Tibial nerve (tissue), 4 donors: Measurements from ENCODE around the gene RAB40A. TPM values are rescaled to one million over a fixed set of nuclear protein-coding genes. Genes with fewer than 3 reads are reported as not detected.

Source experiments
- DNase-seq, 2 donors: peaks; one replicate each; pipeline ENCODE4 v3.0.0-alpha.2; 2019; ENCODE audit warnings: low spot score in 2 of 2
- H3K27ac ChIP-seq, 4 donors: fragments of 200-600 bp; sonication (generic) in 3 of 4; one replicate each; pipeline ENCODE4 v1.5.1; 2017 to 2019; ENCODE audit warnings: mild to moderate bottlenecking in 1 of 4
- H3K27me3 ChIP-seq, 2 donors: fragments of 200-600 bp; sonication (generic) in 1 of 2; one replicate each; pipeline versions ENCODE4 v1.5.1 to v1.6.0; 2017 to 2019
- H3K36me3 ChIP-seq, 3 donors: fragments of 200-600 bp; sonication (generic); one replicate each; pipeline ENCODE4 v1.5.1; 2018 to 2019
- H3K4me1 ChIP-seq, 4 donors: fragments of 200-600 bp; sonication (generic) in 3 of 4; one replicate each; pipeline ENCODE4 v1.5.1; 2017 to 2019
- H3K4me3 ChIP-seq, 4 donors: fragments of 200-600 bp; sonication (generic) in 3 of 4; one replicate each; pipeline ENCODE4 v1.5.1; 2017 to 2019; ENCODE audit warnings: mild to moderate bottlenecking in 1 of 4, moderate library complexity in 1 of 4
- H3K9me3 ChIP-seq, 4 donors: fragments of 200-600 bp; sonication (generic) in 3 of 4; one replicate each; pipeline ENCODE4 v1.5.1; 2017 to 2019
- CTCF ChIP-seq, 5 experiments: fragments of 200-600 bp in 3 of 5; fragments of 450-650 bp in 2 of 5; sonication (generic) in 3 of 5; IDR thresholded peaks; one replicate each; pipeline ENCODE4 v1.5.1; 2016 to 2019; ENCODE audit warnings: antibody characterized with exemption in 5 of 5, mild to moderate bottlenecking in 3 of 5, moderate library complexity in 2 of 5
- EP300 ChIP-seq, 2 donors: sonication (generic); formaldehyde crosslinking; IDR thresholded peaks; one replicate each; pipeline ENCODE4 v1.6.1; 2017; ENCODE audit warnings: antibody characterized with exemption in 2 of 2, mild to moderate bottlenecking in 1 of 2
- POLR2A ChIP-seq, 2 donors: fragments of 450-650 bp; IDR thresholded peaks; one replicate each; pipeline ENCODE4 v1.6.1; 2017; ENCODE audit warnings: antibody characterized with exemption in 2 of 2, mild to moderate bottlenecking in 2 of 2, moderate library complexity in 2 of 2
- WGBS, 2 donors: methylation state at CpG; one replicate each; pipeline ENCODE4 v1.1.5; 2018; 5-methylcytosine and 5-hydroxymethylcytosine counted together
- total RNA-seq, 4 donors: library from RNA; depleted of rRNA; stranded (reverse); fragments of >200 nt; gene quantifications; one replicate each; pipeline ENCODE4 v1.1.0, GENCODE V29; 2016

The RAB40A gene
- total RNA-seq, 4 donors from 2014 or later = 0.39 to 8.7 (median 3.4) TPM

- Histone ChIP-seq H3K9me3 (no peaks in the 10 kb centered on the region), H3K36me3 (no peaks in the 10 kb centered on the region), H3K4me3 (no peak overlapping the region), H3K27ac (no peak overlapping the region), H3K4me1 (no peaks in the 10 kb centered on the region), H3K27me3 (peaks cover 0 to 22% of the 10 kb centered on the region in 2 donors)
- TF ChIP-seq CTCF (IDR thresholded peaks at IDR 0.05) = no peak
- TF ChIP-seq EP300 (IDR thresholded peaks at IDR 0.05) = no peak
- TF ChIP-seq POLR2A (IDR thresholded peaks at IDR 0.05) = no peak
- WGBS, 2 donors = 27 to 42% methylated on average over 1 of the region's 1 CpG
- no peak for DNase-seq
Measured at GRCh38 chrX:103560256-103560655, 41.0 kb upstream of the RAB40A start.

GRCh38 chrX:103556963-103557612 lies 37.8 kb upstream of the RAB40A start:
- H3K9me3 ChIP-seq = no peaks in the 10 kb centered on the region
- 55 to 67% methylated on average over 2 of the region's 2 CpGs for WGBS, 2 donors
- no peak overlapping the region for H3K4me3 ChIP-seq
- H3K27me3 ChIP-seq = peaks cover 0 to 27% of the 10 kb centered on the region in 2 donors
- H3K27ac ChIP-seq = no peak overlapping the region
- DNase-seq = no peak
- H3K4me1 ChIP-seq = no peaks in the 10 kb centered on the region
- no peak for TF ChIP-seq CTCF (IDR thresholded peaks at IDR 0.05)
- no peak for TF ChIP-seq POLR2A (IDR thresholded peaks at IDR 0.05)
- no peak for TF ChIP-seq EP300 (IDR thresholded peaks at IDR 0.05)
- H3K36me3 ChIP-seq = no peaks in the 10 kb centered on the region

GRCh38 chrX:103554687-103555424 lies 35.6 kb upstream of the RAB40A start:
- Histone ChIP-seq H3K4me1 (no peaks in the 10 kb centered on the region), H3K27ac (peak overlapping the region in 1 of 4 donors; percentile 24), H3K36me3 (no peaks in the 10 kb centered on the region), H3K4me3 (peak overlapping the region; percentile 10 to 42 (median 21)), H3K9me3 (no peaks in the 10 kb centered on the region), H3K27me3 (peaks cover 0 to 26% of the 10 kb centered on the region in 2 donors)
- TF ChIP-seq CTCF (IDR thresholded peaks at IDR 0.05) (no peak), POLR2A (IDR thresholded peaks at IDR 0.05) (no peak), EP300 (IDR thresholded peaks at IDR 0.05) (no peak)
- DNase-seq = peak in 1 of 2 donors; percentile 40
- 15 to 21% methylated on average over 17 to 19 of the region's 19 CpGs for WGBS, 2 donors

GRCh38 chrX:103552236-103552635 lies 32.9 kb upstream of the RAB40A start:
- no peak for DNase-seq
- TF ChIP-seq CTCF (IDR thresholded peaks at IDR 0.05) (no peak), POLR2A (IDR thresholded peaks at IDR 0.05) (no peak), EP300 (IDR thresholded peaks at IDR 0.05) (peak in 1 of 2 donors; percentile 16)
- H3K27me3 ChIP-seq = peaks cover 0 to 19% of the 10 kb centered on the region in 2 donors
- H3K9me3 ChIP-seq = no peaks in the 10 kb centered on the region
- 86 to 93% methylated on average over 1 of the region's 1 CpG for WGBS, 2 donors
- no peak overlapping the region for H3K4me3 ChIP-seq
- H3K27ac ChIP-seq = no peak overlapping the region
- H3K36me3 ChIP-seq = no peaks in the 10 kb centered on the region
- H3K4me1 ChIP-seq = no peaks in the 10 kb centered on the region

- 50 to 61% methylated on average over 3 of the region's 3 CpGs for WGBS, 2 donors
- peak overlapping the region in 1 of 4 donors; percentile 47 for H3K27ac ChIP-seq
- no peak for DNase-seq
- H3K4me3 ChIP-seq = no peak overlapping the region
- peaks cover 0 to 15% of the 10 kb centered on the region in 2 donors for H3K27me3 ChIP-seq
- TF ChIP-seq EP300 (IDR thresholded peaks at IDR 0.05) = no peak
- TF ChIP-seq CTCF (IDR thresholded peaks at IDR 0.05) = no peak
- no peak for TF ChIP-seq POLR2A (IDR thresholded peaks at IDR 0.05)
- no peaks in the 10 kb centered on the region for H3K36me3 ChIP-seq
- no peaks in the 10 kb centered on the region for H3K4me1 ChIP-seq
- no peaks in the 10 kb centered on the region for H3K9me3 ChIP-seq
Measured at GRCh38 chrX:103550415-103551051, 31.2 kb upstream of the RAB40A start.
